ENCODE results near the gene UBE2J1.
A peak's percentile ranks its signal among the peaks of the same experiment; 100 is the strongest.

Gene UBE2J1

DNA sequence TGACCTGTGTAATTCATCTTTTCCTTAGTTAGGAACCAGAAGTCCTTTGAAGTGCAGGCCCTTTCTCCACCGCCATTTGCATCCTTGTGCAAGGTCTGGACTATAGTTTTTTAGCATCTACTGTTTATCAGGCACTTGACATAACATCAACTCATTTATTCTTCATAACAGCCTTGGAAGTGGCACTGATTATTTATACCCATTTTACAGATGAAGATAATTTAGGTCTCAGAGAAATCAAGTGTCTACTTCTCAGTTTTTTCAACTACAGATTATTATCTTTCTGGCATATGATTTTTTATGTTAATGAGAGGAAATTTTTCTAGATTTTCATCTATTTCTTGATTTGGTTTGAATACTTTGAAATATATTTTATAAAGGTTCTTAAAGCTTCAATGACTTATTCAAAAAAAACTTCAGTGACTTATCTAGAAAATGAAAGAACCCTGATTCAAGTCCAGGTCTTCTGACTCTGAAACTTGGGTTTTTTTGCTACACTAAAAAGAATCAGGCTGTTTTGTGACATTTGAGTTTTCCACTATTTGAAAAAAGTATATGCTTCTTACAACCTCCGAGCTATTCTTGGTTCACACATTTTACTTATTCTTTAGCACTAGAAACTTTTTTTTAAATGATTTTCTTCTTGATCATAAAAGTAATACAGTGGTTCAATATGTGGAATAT lies 3.1 kb upstream of the UBE2J1 start:
- POLR2A ChIA-PET = interaction anchor here (0.7 kb wide), 1 partner anchor 9 kb away, joined by 5 read pairs; no protein-coding TSS in a partner anchor
- no peak for DNase-seq
- Histone ChIP-seq H3K27me3 (replicated peaks in 2 of 5; ENCODE audit: control insufficient read depth in 4 of 5, insufficient read depth in 5 of 5, low read length in 4 of 5) (no peaks in the 10 kb centered on the region), H3K27ac (ENCODE audit: insufficient read depth in 1 of 2, low read depth in 1 of 2, low read length in 2 of 2, poor library complexity in 1 of 2, severe bottlenecking in 2 of 2) (peak overlapping the region in 1 of 2 experiments; percentile 86), H3K36me3 (ENCODE audit: control insufficient read depth in 4 of 4, insufficient read depth in 4 of 4, low read length in 3 of 4) (no peaks in the 10 kb centered on the region), H3K4me1 (ENCODE audit: control extremely low read depth in 1 of 4, control insufficient read depth in 4 of 4, insufficient read depth in 4 of 4, low read length in 3 of 4) (peaks cover 32 to 69% (median 50%) of the 10 kb centered on the region in 4 experiments), H3K4me3 (ENCODE audit: control insufficient read depth in 1 of 7, extremely low read depth in 1 of 7, insufficient read depth in 4 of 7, low read depth in 2 of 7, low read length in 6 of 7) (no peak overlapping the region), H3K9me3 (ENCODE audit: control extremely low read depth in 1 of 5, control insufficient read depth in 4 of 5, insufficient read depth in 2 of 5, low read depth in 1 of 5, low read length in 4 of 5) (no peaks in the 10 kb centered on the region)
- CTCF ChIA-PET = interaction anchor here (7.9 to 8.7 kb wide), 2 partner anchors 11 to 16 kb away, joined by 55 to 102 read pairs; no protein-coding TSS in a partner anchor
- WGBS (ENCODE audit: insufficient coverage) = no CpG with 5 or more reads among the region's 2 CpGs

GRCh38 chr6:89353702-89354392 lies 1.3 kb upstream of the UBE2J1 start:
- DNase-seq = peak in 1 of 3 donors; percentile 31
- ChIA-PET CTCF (interaction anchor here (0.8 to 8.7 kb wide), 5 partner anchors 8 to 20 kb away, joined by 3 to 102 read pairs (median 7); no protein-coding TSS in a partner anchor), POLR2A (interaction anchor here (0.7 kb wide), 1 partner anchor 238 kb away, joined by 3 read pairs; no protein-coding TSS in a partner anchor)
- Histone ChIP-seq H3K27ac (ENCODE audit: insufficient read depth in 1 of 2, low read depth in 1 of 2, low read length in 2 of 2, poor library complexity in 1 of 2, severe bottlenecking in 2 of 2) (peak overlapping the region in 1 of 2 experiments; percentile 96), H3K27me3 (replicated peaks in 2 of 5; ENCODE audit: control insufficient read depth in 4 of 5, insufficient read depth in 5 of 5, low read length in 4 of 5) (no peaks in the 10 kb centered on the region), H3K9me3 (ENCODE audit: control extremely low read depth in 1 of 5, control insufficient read depth in 4 of 5, insufficient read depth in 2 of 5, low read depth in 1 of 5, low read length in 4 of 5) (no peaks in the 10 kb centered on the region), H3K4me3 (ENCODE audit: control insufficient read depth in 1 of 7, extremely low read depth in 1 of 7, insufficient read depth in 4 of 7, low read depth in 2 of 7, low read length in 6 of 7) (peak overlapping the region in 4 of 7 experiments; percentile 79 to 98 (median 90)), H3K36me3 (ENCODE audit: control insufficient read depth in 4 of 4, insufficient read depth in 4 of 4, low read length in 3 of 4) (peaks cover 0 to 2% (median 0%) of the 10 kb centered on the region in 4 experiments), H3K4me1 (ENCODE audit: control extremely low read depth in 1 of 4, control insufficient read depth in 4 of 4, insufficient read depth in 4 of 4, low read length in 3 of 4) (peaks cover 46 to 80% (median 65%) of the 10 kb centered on the region in 4 experiments)
- WGBS (ENCODE audit: insufficient coverage) = 93% methylated on average over 2 of the region's 2 CpGs

DNA sequence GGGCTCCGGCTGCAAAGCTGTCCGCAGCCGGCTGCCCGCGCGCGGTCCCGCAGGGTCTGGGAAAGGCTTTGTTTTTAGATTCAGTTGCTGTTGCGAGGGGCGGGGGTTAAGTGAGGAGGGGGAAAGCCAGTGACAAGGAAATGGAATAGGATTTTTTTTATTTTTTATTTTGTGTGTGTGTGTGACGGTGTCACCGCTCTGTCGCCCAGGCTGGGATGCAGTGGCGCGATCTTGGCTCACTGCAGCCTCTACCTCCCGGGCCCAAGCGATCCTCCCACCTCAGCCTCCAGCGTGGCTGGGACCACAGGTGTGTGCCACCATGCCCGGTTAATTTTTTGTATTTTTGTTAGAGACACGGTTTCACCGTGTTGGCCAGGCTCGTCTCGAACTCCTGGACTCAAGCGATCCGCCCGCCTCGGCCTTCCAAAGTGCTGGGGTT lies 615 bp upstream of the UBE2J1 start:
- Histone ChIP-seq H3K9me3 (ENCODE audit: control extremely low read depth in 1 of 5, control insufficient read depth in 4 of 5, insufficient read depth in 2 of 5, low read depth in 1 of 5, low read length in 4 of 5) (no peaks in the 10 kb centered on the region), H3K27me3 (replicated peaks in 2 of 5; ENCODE audit: control insufficient read depth in 4 of 5, insufficient read depth in 5 of 5, low read length in 4 of 5) (no peaks in the 10 kb centered on the region), H3K36me3 (ENCODE audit: control insufficient read depth in 4 of 4, insufficient read depth in 4 of 4, low read length in 3 of 4) (peaks cover 0 to 2% (median 0%) of the 10 kb centered on the region in 4 experiments), H3K27ac (ENCODE audit: insufficient read depth in 1 of 2, low read depth in 1 of 2, low read length in 2 of 2, poor library complexity in 1 of 2, severe bottlenecking in 2 of 2) (peak overlapping the region; percentile 90 to 96), H3K4me3 (ENCODE audit: control insufficient read depth in 1 of 7, extremely low read depth in 1 of 7, insufficient read depth in 4 of 7, low read depth in 2 of 7, low read length in 6 of 7) (peak overlapping the region; percentile 79 to 98 (median 91)), H3K4me1 (ENCODE audit: control extremely low read depth in 1 of 4, control insufficient read depth in 4 of 4, insufficient read depth in 4 of 4, low read length in 3 of 4) (peaks cover 42 to 80% (median 67%) of the 10 kb centered on the region in 4 experiments)
- ChIA-PET POLR2A (interaction anchor here (0.6 to 1.1 kb wide), 2 partner anchors 21 to 92 kb away, joined by 3 read pairs; no protein-coding TSS in a partner anchor), CTCF (interaction anchor here (1.2 to 8.7 kb wide), 4 partner anchors 9 to 110 kb away, joined by 3 to 102 read pairs (median 31); no protein-coding TSS in a partner anchor)
- peak; percentile 45 to 83 (median 79) for DNase-seq
- WGBS (ENCODE audit: insufficient coverage) = 41% methylated on average over 26 of the region's 27 CpGs

DNA sequence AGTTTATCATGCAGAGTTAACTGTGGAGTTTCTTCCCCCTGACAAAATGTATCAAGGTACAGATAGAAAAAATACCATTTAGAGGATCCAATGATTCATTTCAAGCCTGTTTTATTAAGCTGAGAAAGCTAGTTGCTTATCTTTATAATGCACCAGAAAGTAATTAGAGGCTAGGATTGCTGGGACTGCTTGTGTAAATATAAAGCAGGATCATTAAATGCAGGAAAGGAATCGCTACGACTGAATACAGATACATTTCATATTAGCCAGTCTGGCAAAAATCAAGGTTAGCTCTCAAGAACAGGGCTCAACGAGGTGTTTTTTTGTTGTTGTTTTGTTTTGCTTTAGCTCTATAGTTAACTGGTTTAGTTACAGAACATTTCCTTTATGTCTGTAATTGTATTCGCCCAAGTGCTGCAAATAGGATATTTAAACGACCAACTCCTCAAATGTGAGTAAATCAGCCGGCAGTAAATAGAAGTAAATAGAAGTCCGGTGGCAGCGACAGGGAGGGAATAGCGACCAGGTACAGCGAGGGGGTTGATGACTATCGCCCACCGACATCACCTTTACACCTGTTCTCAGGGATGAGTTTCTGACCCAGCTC lies 748 bp downstream of the UBE2J1 start:
- Histone ChIP-seq H3K4me3 (ENCODE audit: control insufficient read depth in 1 of 7, extremely low read depth in 1 of 7, insufficient read depth in 4 of 7, low read depth in 2 of 7, low read length in 6 of 7) (peak overlapping the region; percentile 79 to 98 (median 91)), H3K27me3 (replicated peaks in 2 of 5; ENCODE audit: control insufficient read depth in 4 of 5, insufficient read depth in 5 of 5, low read length in 4 of 5) (no peaks in the 10 kb centered on the region), H3K4me1 (ENCODE audit: control extremely low read depth in 1 of 4, control insufficient read depth in 4 of 4, insufficient read depth in 4 of 4, low read length in 3 of 4) (peaks cover 35 to 77% (median 67%) of the 10 kb centered on the region in 4 experiments), H3K9me3 (ENCODE audit: control extremely low read depth in 1 of 5, control insufficient read depth in 4 of 5, insufficient read depth in 2 of 5, low read depth in 1 of 5, low read length in 4 of 5) (no peaks in the 10 kb centered on the region), H3K36me3 (ENCODE audit: control insufficient read depth in 4 of 4, insufficient read depth in 4 of 4, low read length in 3 of 4) (peaks cover 0 to 2% (median 0%) of the 10 kb centered on the region in 4 experiments), H3K27ac (ENCODE audit: insufficient read depth in 1 of 2, low read depth in 1 of 2, low read length in 2 of 2, poor library complexity in 1 of 2, severe bottlenecking in 2 of 2) (peak overlapping the region; percentile 90 to 96)
- ChIA-PET POLR2A (no interaction called here), CTCF (interaction anchor here (0.9 to 8.7 kb wide), 9 partner anchors 8 to 272 kb away, joined by 3 to 102 read pairs (median 3); partner anchors contain the start of gene PNRC1)
- 0% methylated on average over 9 of the region's 12 CpGs for WGBS (ENCODE audit: insufficient coverage)
- DNase-seq = no peak

DNA sequence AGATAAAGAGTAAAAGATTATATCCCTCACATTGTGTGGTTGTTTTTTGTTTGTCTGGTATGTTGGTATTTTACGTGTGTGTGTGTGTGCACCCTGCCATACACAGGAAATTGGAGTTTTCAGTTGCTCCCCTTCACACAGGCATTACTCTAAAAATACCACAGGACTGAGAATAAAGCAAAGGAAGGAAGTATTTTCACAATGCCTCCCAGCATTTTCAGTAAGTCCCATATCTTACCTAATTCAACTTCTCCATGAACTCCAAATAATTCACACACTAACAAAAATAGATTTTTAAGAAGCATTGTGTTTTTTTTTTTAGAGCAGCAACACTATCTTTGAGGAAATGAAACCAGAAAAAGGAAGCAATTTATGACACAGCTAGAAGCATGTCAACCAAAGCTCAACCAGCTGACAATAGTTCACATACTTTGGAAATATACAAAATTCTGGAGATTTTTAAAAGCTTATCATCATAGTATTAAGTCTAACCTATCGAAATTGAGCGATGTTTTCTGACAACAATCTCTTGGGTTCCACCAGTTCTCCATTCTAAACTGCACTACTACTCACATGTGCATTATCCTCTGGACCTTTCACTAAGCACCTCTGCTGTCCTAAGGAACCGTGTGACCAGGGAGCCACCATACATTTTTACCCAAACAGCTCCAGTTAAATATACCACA lies 2.1 kb downstream of the UBE2J1 start:
- Histone ChIP-seq H3K27me3 (replicated peaks in 2 of 5; ENCODE audit: control insufficient read depth in 4 of 5, insufficient read depth in 5 of 5, low read length in 4 of 5) (no peaks in the 10 kb centered on the region), H3K4me3 (ENCODE audit: control insufficient read depth in 1 of 7, extremely low read depth in 1 of 7, insufficient read depth in 4 of 7, low read depth in 2 of 7, low read length in 6 of 7) (peak overlapping the region in 6 of 7 experiments; percentile 79 to 98 (median 92)), H3K27ac (ENCODE audit: insufficient read depth in 1 of 2, low read depth in 1 of 2, low read length in 2 of 2, poor library complexity in 1 of 2, severe bottlenecking in 2 of 2) (peak overlapping the region; percentile 15 to 96), H3K9me3 (ENCODE audit: control extremely low read depth in 1 of 5, control insufficient read depth in 4 of 5, insufficient read depth in 2 of 5, low read depth in 1 of 5, low read length in 4 of 5) (no peaks in the 10 kb centered on the region), H3K4me1 (ENCODE audit: control extremely low read depth in 1 of 4, control insufficient read depth in 4 of 4, insufficient read depth in 4 of 4, low read length in 3 of 4) (peaks cover 27 to 67% (median 63%) of the 10 kb centered on the region in 4 experiments), H3K36me3 (ENCODE audit: control insufficient read depth in 4 of 4, insufficient read depth in 4 of 4, low read length in 3 of 4) (peaks cover 0 to 2% (median 0%) of the 10 kb centered on the region in 4 experiments)
- POLR2A ChIA-PET = interaction anchor here (1.0 kb wide), 1 partner anchor 82 kb away, joined by 5 read pairs; no protein-coding TSS in a partner anchor
- CTCF ChIA-PET = interaction anchor here (0.6 to 8.7 kb wide), 9 partner anchors 8 to 90 kb away, joined by 3 to 102 read pairs (median 4); no protein-coding TSS in a partner anchor
- peak; percentile 44 to 85 (median 75) for DNase-seq
- 0% methylated on average over 2 of the region's 4 CpGs for WGBS (ENCODE audit: insufficient coverage)

DNA sequence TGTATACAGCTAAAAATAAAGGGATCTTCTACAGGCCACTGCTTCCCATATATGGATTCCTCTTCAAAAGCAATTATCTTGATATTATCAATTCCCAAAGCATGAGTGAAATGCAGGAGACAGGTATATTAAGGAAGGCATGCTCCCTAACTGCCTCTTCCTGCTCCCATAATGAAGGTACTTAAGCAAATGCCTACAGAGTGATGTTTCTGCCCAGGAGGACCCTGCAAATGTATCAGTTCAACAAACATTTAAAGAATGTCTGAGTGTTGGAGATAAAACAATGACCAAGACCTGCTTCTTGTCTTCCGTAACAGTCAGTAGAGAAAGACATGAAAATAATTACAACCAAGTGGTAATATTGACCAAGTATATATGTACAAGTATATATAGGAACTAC lies 4.2 kb downstream of the UBE2J1 start:
- CTCF ChIA-PET = interaction anchor here (0.8 to 3.4 kb wide), 13 partner anchors 11 to 205 kb away, joined by 3 to 17 read pairs (median 4); no protein-coding TSS in a partner anchor
- Histone ChIP-seq H3K36me3 (ENCODE audit: control insufficient read depth in 4 of 4, insufficient read depth in 4 of 4, low read length in 3 of 4) (peaks cover 0 to 3% (median 0%) of the 10 kb centered on the region in 4 experiments), H3K27ac (ENCODE audit: insufficient read depth in 1 of 2, low read depth in 1 of 2, low read length in 2 of 2, poor library complexity in 1 of 2, severe bottlenecking in 2 of 2) (peak overlapping the region in 1 of 2 experiments; percentile 30), H3K4me1 (ENCODE audit: control extremely low read depth in 1 of 4, control insufficient read depth in 4 of 4, insufficient read depth in 4 of 4, low read length in 3 of 4) (peaks cover 28 to 65% (median 62%) of the 10 kb centered on the region in 4 experiments), H3K27me3 (replicated peaks in 2 of 5; ENCODE audit: control insufficient read depth in 4 of 5, insufficient read depth in 5 of 5, low read length in 4 of 5) (no peaks in the 10 kb centered on the region), H3K4me3 (ENCODE audit: control insufficient read depth in 1 of 7, extremely low read depth in 1 of 7, insufficient read depth in 4 of 7, low read depth in 2 of 7, low read length in 6 of 7) (no peak overlapping the region), H3K9me3 (ENCODE audit: control extremely low read depth in 1 of 5, control insufficient read depth in 4 of 5, insufficient read depth in 2 of 5, low read depth in 1 of 5, low read length in 4 of 5) (no peaks in the 10 kb centered on the region)
- POLR2A ChIA-PET = no interaction called here
- no peak for DNase-seq
- WGBS (ENCODE audit: insufficient coverage) = no CpG with 5 or more reads among the region's 1 CpG

Data from common myeloid progenitor, CD34-positive (primary cell).